ENCODE results near the gene S1PR1.
"Not testable (repeated sequence)": the region's sequence is repeated elsewhere in the genome, so short reads cannot be mapped to it uniquely, and the experiment has no call there.

The S1PR1 gene

GRCh38 chr1:101236516-101237228, at the start of gene S1PR1:
S1PR1 (plus strand) TSS chr1:101237019; CDS start chr1:101238985, 1,966 bp downstream.
- no peaks in the 10 kb centered on the region for H3K9me3 Mint-ChIP-seq
- DNase-seq (ENCODE audit: low spot score in 2 of 2): peak; percentile 45 to 66
- peaks cover 66% of the 10 kb centered on the region for H3K36me3 Mint-ChIP-seq (ENCODE audit: insufficient read depth)
- peak within 1 kb of the TSS; percentile 97 for H3K27ac Mint-ChIP-seq (ENCODE audit: low read depth)
- H3K4me3 Mint-ChIP-seq: peak within 1 kb of the TSS; percentile 99
- no peaks in the 10 kb centered on the region for H3K27me3 Mint-ChIP-seq
- peak; percentile 47 for ATAC-seq (replicated peaks; ENCODE audit: extremely low read depth, poor library complexity, severe bottlenecking)
- peaks cover 78% of the 10 kb centered on the region for H3K4me1 Mint-ChIP-seq

GRCh38 chr1:101187297-101187696, 49.5 kb upstream of the S1PR1 start:
- H3K36me3 Mint-ChIP-seq (ENCODE audit: insufficient read depth): no peaks in the 10 kb centered on the region
- H3K4me1 Mint-ChIP-seq: peaks cover 11% of the 10 kb centered on the region
- no peaks in the 10 kb centered on the region for H3K9me3 Mint-ChIP-seq
- no peak for ATAC-seq (replicated peaks; ENCODE audit: extremely low read depth, poor library complexity, severe bottlenecking)
- no peak overlapping the region for H3K4me3 Mint-ChIP-seq
- H3K27ac Mint-ChIP-seq (ENCODE audit: low read depth): peak overlapping the region; percentile 56
- no peak for DNase-seq (ENCODE audit: low spot score in 2 of 2)
- no peaks in the 10 kb centered on the region for H3K27me3 Mint-ChIP-seq

DNA sequence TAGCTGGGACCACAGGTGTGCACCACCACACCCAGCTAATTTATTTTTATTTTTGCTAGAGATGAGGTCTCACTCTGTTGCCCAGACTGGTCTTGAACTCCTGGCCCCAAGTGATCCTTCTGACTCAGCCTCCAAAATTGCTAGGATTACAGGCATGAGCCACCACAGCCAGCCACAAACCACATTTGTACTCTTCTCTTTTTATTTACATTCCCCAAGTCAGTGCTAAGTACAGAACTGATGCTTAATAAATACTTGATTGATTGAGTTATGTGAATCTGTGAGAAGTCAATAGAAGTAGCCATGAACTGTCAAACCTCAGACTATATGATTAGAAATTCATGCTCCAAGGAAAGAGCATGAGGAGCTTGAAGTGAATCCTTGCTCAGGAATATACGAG, 48.5 kb upstream of the S1PR1 start:
- H3K4me3 Mint-ChIP-seq: no peak overlapping the region
- no peak for ATAC-seq (replicated peaks; ENCODE audit: extremely low read depth, poor library complexity, severe bottlenecking)
- DNase-seq (ENCODE audit: low spot score in 2 of 2): no peak
- no peaks in the 10 kb centered on the region for H3K27me3 Mint-ChIP-seq
- H3K27ac Mint-ChIP-seq (ENCODE audit: low read depth): peak overlapping the region; percentile 17
- H3K4me1 Mint-ChIP-seq: peaks cover 11% of the 10 kb centered on the region
- no peaks in the 10 kb centered on the region for H3K9me3 Mint-ChIP-seq
- no peaks in the 10 kb centered on the region for H3K36me3 Mint-ChIP-seq (ENCODE audit: insufficient read depth)

DNA sequence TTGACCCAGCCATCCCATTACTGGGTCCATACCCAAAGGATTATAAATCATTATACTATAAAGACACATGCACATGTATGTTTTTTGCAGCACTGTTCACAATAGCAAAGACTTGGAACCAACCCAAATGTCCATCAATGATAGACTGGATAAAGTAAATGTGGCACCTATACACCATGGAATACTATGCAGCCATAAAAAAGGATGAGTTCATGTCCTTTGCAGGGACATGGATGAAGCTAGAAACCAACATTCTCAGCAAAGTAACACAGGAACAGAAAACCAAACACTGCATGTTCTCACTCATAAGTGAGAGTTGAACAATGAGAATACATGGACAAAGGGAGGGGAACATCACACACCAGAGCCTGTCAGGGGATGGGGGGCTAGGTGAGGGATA, 47.9 kb upstream of the S1PR1 start:
- peak overlapping the region; percentile 17 for H3K27ac Mint-ChIP-seq (ENCODE audit: low read depth)
- H3K4me1 Mint-ChIP-seq: peaks cover 11% of the 10 kb centered on the region
- ATAC-seq (replicated peaks; ENCODE audit: extremely low read depth, poor library complexity, severe bottlenecking); DNase-seq (ENCODE audit: low spot score in 2 of 2); H3K4me3 Mint-ChIP-seq; H3K36me3 Mint-ChIP-seq (ENCODE audit: insufficient read depth); H3K27me3 Mint-ChIP-seq; H3K9me3 Mint-ChIP-seq: not testable (repeated sequence)

DNA sequence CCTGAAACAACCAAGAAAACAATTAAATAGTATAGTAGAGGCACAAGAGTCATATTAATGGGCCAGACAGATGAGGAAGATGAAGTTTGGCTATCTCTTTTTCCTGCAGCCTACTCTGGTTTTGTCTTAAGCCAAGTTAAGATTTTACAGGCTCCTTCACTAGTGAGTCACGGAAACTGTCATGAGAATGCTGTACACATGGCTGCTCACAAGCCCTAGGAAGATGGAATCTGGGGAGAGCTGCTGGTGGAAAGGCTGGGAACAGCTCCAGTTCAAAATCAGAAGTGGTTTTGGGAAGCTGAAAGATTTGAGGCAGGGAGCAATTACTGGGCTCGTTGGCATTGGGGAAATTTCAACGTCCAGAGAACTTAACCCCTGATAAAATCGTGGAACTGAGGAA, 46.4 kb upstream of the S1PR1 start:
- peaks cover 11% of the 10 kb centered on the region for H3K4me1 Mint-ChIP-seq
- ATAC-seq (replicated peaks; ENCODE audit: extremely low read depth, poor library complexity, severe bottlenecking) (no peak), DNase-seq (ENCODE audit: low spot score in 2 of 2) (no peak)
- no peaks in the 10 kb centered on the region for H3K9me3 Mint-ChIP-seq
- H3K27me3 Mint-ChIP-seq: no peaks in the 10 kb centered on the region
- H3K27ac Mint-ChIP-seq (ENCODE audit: low read depth): no peak overlapping the region
- H3K4me3 Mint-ChIP-seq: no peak overlapping the region
- H3K36me3 Mint-ChIP-seq (ENCODE audit: insufficient read depth): no peaks in the 10 kb centered on the region

DNA sequence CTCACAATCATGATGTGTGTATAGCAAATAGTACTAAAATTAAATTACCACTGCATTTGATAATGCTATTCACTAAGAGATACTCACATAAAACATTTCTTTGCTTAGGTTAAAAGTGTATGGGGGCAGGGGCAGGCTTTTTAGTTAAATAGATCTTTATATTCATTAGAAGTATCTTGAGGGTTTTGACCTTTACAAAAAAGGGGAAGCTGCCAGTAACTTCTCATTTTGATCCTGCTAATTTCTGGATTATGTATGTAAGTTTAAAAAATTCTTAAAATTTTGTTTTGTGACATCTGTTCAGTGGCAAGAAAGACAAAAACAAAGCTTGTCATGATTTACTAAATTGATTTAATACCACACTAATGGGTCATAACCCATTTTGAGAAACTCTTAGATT, 45.8 kb upstream of the S1PR1 start:
- no peak overlapping the region for H3K4me3 Mint-ChIP-seq
- no peaks in the 10 kb centered on the region for H3K36me3 Mint-ChIP-seq (ENCODE audit: insufficient read depth)
- no peak for DNase-seq (ENCODE audit: low spot score in 2 of 2)
- no peak for ATAC-seq (replicated peaks; ENCODE audit: extremely low read depth, poor library complexity, severe bottlenecking)
- no peaks in the 10 kb centered on the region for H3K27me3 Mint-ChIP-seq
- peak overlapping the region; percentile 33 for H3K27ac Mint-ChIP-seq (ENCODE audit: low read depth)
- peaks cover 11% of the 10 kb centered on the region for H3K4me1 Mint-ChIP-seq
- H3K9me3 Mint-ChIP-seq: no peaks in the 10 kb centered on the region

DNA sequence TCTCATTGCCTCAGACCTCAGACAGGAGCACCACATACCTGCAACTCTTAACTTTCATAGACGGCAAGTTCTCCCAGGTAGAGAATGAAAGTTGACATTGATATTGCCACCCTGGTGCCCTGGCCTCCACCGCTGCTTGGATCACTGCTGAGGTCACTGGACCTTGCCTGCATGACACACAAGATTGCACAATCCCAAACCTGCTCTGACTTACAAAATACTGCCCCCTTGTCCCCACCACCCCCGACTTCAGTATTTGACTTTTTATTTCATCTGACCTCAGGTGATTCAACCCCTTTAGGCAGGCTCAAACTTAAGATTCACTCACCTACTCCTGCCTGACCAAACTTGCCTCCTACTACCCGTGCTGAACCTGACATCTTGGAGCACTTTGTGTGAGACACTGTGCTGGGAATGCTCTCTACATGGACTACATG, 43.1 kb upstream of the S1PR1 start:
- no peaks in the 10 kb centered on the region for H3K9me3 Mint-ChIP-seq
- no peak for ATAC-seq (replicated peaks; ENCODE audit: extremely low read depth, poor library complexity, severe bottlenecking)
- H3K27me3 Mint-ChIP-seq: no peaks in the 10 kb centered on the region
- no peak overlapping the region for H3K27ac Mint-ChIP-seq (ENCODE audit: low read depth)
- H3K4me1 Mint-ChIP-seq: no peaks in the 10 kb centered on the region
- H3K4me3 Mint-ChIP-seq: no peak overlapping the region
- H3K36me3 Mint-ChIP-seq (ENCODE audit: insufficient read depth): no peaks in the 10 kb centered on the region
- DNase-seq (ENCODE audit: low spot score in 2 of 2): no peak

DNA sequence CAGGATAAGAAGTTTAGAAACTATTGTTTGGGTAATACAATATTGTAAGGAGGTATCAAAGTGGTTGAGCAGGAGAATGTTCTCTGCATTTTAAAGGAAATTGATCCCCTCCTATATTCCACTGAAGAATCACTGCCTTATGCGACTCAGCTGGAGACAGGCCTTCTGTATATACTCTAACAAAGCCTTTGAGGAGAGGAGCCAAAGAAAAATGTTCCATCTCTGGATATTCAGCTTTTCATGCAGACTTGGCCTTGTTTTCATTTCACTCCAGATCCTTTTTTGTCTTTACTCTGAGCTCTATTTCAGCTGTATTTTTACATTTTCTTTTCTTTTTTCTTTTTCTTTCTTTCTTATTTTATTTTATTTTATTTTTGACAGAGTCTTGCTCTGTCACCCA, 42.1 kb upstream of the S1PR1 start:
- DNase-seq (ENCODE audit: low spot score in 2 of 2) (no peak), ATAC-seq (replicated peaks; ENCODE audit: extremely low read depth, poor library complexity, severe bottlenecking) (no peak)
- H3K4me3 Mint-ChIP-seq: no peak overlapping the region
- H3K4me1 Mint-ChIP-seq: peaks cover 5% of the 10 kb centered on the region
- H3K27ac Mint-ChIP-seq (ENCODE audit: low read depth): no peak overlapping the region
- H3K9me3 Mint-ChIP-seq: no peaks in the 10 kb centered on the region
- H3K27me3 Mint-ChIP-seq: no peaks in the 10 kb centered on the region
- H3K36me3 Mint-ChIP-seq (ENCODE audit: insufficient read depth): no peaks in the 10 kb centered on the region

DNA sequence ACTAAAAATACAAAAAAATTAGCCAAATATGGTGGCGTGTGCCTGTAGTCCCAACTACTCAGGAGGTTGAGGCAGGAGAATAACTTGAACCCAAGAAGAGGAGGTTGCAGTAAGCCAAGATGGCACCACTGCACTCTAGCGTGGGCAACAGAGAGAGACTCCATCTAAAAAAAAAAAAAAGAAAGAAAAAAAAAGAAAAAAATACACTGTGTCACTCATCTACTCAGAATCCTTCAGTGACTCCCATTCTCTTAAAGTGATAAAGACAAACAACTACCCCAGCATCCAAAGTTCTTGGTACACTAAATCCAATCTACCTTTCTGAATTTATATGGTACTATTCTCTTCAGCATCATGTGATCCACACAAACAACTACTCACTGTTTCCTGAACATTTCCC, 40.2 kb upstream of the S1PR1 start:
- Mint-ChIP-seq H3K9me3 (no peaks in the 10 kb centered on the region), H3K4me1 (peaks cover 5% of the 10 kb centered on the region), H3K27ac (ENCODE audit: low read depth) (no peak overlapping the region), H3K27me3 (no peaks in the 10 kb centered on the region), H3K36me3 (ENCODE audit: insufficient read depth) (no peaks in the 10 kb centered on the region), H3K4me3 (no peak overlapping the region)
- DNase-seq (ENCODE audit: low spot score in 2 of 2) (no peak), ATAC-seq (replicated peaks; ENCODE audit: extremely low read depth, poor library complexity, severe bottlenecking) (no peak)

GRCh38 chr1:101198842-101199636, 37.8 kb upstream of the S1PR1 start:
- H3K4me3 Mint-ChIP-seq: no peak overlapping the region
- DNase-seq (ENCODE audit: low spot score in 2 of 2): no peak

GRCh38 chr1:101199637-101199982, 37.2 kb upstream of the S1PR1 start:
- H3K27ac Mint-ChIP-seq (ENCODE audit: low read depth): no peak overlapping the region

More at GRCh38 chr1:101198842-101199636, 37.8 kb upstream of the S1PR1 start:
- H3K36me3 Mint-ChIP-seq (ENCODE audit: insufficient read depth): no peaks in the 10 kb centered on the region
- no peak overlapping the region for H3K27ac Mint-ChIP-seq (ENCODE audit: low read depth)
- ATAC-seq (replicated peaks; ENCODE audit: extremely low read depth, poor library complexity, severe bottlenecking): no peak
- peaks cover 5% of the 10 kb centered on the region for H3K4me1 Mint-ChIP-seq
- H3K9me3 Mint-ChIP-seq: no peaks in the 10 kb centered on the region
- H3K27me3 Mint-ChIP-seq: no peaks in the 10 kb centered on the region

DNA sequence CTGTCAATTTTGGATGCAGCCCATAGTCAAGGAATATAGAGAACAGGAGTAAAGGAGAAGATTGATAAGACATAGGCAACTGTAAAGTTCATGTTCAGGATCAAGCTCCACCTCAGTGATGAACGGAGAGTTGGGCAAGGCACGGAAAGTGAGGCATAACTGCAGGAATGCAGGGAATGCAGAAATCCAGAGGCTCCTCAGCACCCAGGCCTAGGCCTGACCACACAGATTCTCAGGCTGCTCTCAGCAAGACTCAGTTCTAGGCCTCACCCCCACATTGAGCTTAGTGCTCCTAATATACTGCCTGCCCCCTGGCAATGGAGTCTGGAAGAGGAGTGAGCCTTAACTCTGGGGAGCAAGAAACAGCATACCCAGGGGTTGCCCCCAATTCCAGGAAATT, 36.3 kb upstream of the S1PR1 start:
- no peaks in the 10 kb centered on the region for H3K27me3 Mint-ChIP-seq
- H3K36me3 Mint-ChIP-seq (ENCODE audit: insufficient read depth): no peaks in the 10 kb centered on the region
- DNase-seq (ENCODE audit: low spot score in 2 of 2): no peak
- H3K4me3 Mint-ChIP-seq: no peak overlapping the region
- peaks cover 5% of the 10 kb centered on the region for H3K4me1 Mint-ChIP-seq
- ATAC-seq (replicated peaks; ENCODE audit: extremely low read depth, poor library complexity, severe bottlenecking): no peak
- no peak overlapping the region for H3K27ac Mint-ChIP-seq (ENCODE audit: low read depth)
- no peaks in the 10 kb centered on the region for H3K9me3 Mint-ChIP-seq

More at GRCh38 chr1:101199637-101199982, 37.2 kb upstream of the S1PR1 start:
- DNase-seq (ENCODE audit: low spot score in 2 of 2) (no peak), ATAC-seq (replicated peaks; ENCODE audit: extremely low read depth, poor library complexity, severe bottlenecking) (no peak)
- Mint-ChIP-seq H3K9me3 (no peaks in the 10 kb centered on the region), H3K4me1 (peaks cover 5% of the 10 kb centered on the region), H3K4me3 (no peak overlapping the region), H3K27me3 (no peaks in the 10 kb centered on the region), H3K36me3 (ENCODE audit: insufficient read depth) (no peaks in the 10 kb centered on the region)
